Measurements from ENCODE around the gene ZNF687.

ZNF687 gene

GRCh38 chr1:151281225-151281968 is 702 bp upstream of the ZNF687 start:
- peak; percentile 98 for DNase-seq

DNA sequence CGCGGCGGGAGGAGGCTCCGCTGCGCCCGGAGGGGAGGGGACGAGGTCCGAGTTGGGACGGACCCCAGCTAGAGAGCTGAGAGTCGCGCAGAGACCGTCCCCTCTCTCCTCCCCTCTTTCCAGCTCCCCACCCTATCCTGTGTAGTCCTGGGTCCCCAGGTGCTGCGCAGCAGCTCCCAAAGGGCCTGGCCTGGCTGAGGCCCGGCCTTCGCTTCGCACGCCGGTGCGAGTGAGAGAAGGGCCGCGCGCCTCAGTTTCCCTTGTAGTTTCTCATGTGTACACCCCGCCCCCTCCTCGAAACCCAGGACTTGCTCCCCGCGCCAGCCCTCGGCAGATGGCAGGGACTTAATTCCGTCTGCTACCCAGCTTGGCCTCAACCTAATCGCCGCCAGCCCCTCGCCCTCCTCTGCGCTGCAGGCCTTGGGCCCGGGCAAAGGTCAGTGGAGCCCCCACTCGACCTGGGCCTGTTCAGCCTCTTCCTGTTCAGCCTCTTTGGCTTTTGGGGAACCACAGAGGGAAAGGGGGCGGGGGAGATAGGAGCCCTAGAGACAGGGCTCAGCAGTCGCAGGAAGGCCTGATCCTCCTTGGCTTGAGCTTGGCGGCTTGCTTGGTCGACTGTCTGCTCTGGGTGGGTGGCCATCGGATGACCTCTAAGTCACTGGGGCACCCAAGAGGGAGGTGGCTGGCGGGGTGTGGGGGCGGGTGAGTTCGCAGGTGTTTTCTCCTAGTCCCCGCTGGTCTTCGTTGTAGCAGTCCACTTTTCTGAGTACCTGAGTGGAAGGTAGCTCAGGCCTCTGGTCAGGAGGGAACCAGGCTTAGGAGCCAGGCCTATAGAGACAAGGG is 1.0 kb downstream of the ZNF687 start:
- peak; percentile 61 for DNase-seq

DNA sequence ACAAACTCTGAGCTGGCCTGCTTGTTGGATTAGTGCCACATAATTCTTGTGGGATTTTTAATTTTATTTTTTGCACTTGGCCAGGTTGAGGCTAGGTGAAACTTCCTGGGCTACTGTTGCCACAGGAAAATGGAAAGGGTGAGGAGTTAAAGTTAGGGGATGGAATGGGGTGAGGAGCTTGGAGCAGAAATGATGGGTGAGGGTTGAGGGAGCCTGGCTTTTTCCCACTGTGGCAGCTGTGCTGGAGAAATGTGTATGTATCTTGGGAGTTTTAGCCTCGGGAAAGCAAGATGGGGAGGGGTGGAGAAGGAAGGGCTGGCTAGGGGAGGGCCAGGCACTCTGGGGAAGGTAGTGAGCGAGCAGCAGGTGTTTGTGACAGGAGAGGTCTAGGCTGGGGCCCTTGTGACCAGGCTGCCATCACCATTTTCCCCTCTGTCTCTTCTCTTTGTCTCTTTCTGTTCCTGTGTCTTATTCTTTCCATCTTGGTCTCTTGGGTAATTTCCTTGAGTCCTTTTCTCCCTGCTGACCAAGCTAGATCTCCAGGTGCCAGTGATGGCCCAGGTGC is 2.0 kb downstream of the ZNF687 start:
- no peak for DNase-seq

- DNase-seq, result no peak
Observed at GRCh38 chr1:151286619-151287340, 4.7 kb downstream of the ZNF687 start.

- DNase-seq, result no peak
Observed at GRCh38 chr1:151287341-151287699, 5.2 kb downstream of the ZNF687 start.

- no peak for DNase-seq
Observed at GRCh38 chr1:151287767-151288500, 5.8 kb downstream of the ZNF687 start.

GRCh38 chr1:151288502-151288901 is 6.4 kb downstream of the ZNF687 start:
- no peak for DNase-seq

- no peak for DNase-seq
Observed at GRCh38 chr1:151289080-151289935, 7.2 kb downstream of the ZNF687 start.

- DNase-seq, result no peak
Observed at GRCh38 chr1:151289991-151290708, 8.1 kb downstream of the ZNF687 start.

GRCh38 chr1:151290709-151291303 is 8.7 kb downstream of the ZNF687 start:
- no peak for DNase-seq

DNA sequence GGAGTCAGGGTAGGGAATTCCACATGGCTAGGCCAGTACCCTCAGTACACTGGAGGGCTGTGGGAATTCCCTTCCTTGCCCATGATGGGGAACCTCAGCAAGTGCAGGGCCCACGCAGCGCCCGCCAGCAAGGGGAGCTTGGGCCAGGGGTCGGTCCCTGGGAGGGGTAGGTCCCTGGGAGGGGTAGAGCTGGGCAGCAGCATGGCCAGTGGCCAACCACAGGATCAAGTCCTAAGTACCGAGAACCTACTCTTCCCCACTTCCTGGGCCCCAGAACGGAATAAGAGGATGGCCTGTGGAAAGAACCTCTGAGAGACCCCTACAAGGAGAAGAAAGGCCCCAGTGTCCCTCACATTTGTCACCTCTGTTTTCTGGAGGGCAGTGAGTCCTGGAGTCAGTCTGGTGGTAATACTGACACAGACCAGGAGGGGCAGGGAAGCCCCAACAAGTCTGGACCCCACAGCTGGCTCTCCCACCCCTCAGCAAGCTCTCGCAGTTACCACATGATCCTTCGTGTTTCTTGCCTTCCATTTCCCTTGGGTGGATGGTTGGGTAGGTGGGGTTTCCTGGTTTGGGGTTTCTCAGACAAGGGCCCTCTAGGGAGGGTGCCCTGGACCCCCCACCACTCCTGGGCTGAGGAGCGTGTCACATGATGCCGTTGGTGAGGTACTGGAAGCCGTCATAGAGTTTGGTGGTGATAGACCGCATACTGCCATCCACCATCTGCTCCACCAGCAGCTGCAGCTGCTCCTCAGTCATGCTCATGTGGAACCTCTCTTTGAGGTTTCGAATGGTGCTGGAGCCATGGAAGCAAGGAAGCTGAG is 10.3 kb downstream of the ZNF687 start:
- DNase-seq, result no peak

GRCh38 chr1:151293093-151293492 is 11.0 kb downstream of the ZNF687 start:
- no peak for DNase-seq

- no peak for DNase-seq
Observed at GRCh38 chr1:151294742-151295462, 12.8 kb downstream of the ZNF687 start.

- peak; percentile 58 for DNase-seq
Observed at GRCh38 chr1:151309811-151310323, 27.8 kb downstream of the ZNF687 start.

DNA sequence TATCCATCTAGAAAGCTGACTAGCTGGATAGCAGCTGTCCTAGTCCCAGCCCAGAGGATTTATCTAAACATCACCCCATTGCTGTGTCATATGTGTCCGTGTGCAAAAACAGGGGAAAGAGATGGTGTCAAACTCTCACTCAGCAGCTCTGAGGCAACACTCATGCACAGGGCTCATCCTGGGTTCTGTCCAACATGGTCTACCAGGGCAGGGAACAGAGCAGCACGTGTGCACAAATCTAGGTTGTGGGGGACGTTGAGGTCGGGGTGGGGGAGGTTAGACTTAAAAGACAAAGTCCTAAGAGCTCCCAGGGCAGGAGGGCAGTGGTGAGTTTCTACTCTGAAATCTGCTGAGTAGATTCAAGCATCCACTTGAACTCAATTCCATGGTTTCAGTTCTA is 28.9 kb downstream of the ZNF687 start:
- DNase-seq, result no peak

GRCh38 chr1:151311589-151312331 is 29.7 kb downstream of the ZNF687 start:
- DNase-seq, result no peak

GRCh38 chr1:151312411-151312810 is 30.3 kb downstream of the ZNF687 start:
- no peak for DNase-seq

GRCh38 chr1:151312826-151313225 is 30.7 kb downstream of the ZNF687 start:
- no peak for DNase-seq
